ENCODE data around the gene CD248. TPM values are rescaled to one million over a fixed set of nuclear protein-coding genes. Genes with fewer than 3 reads are reported as not detected.

Gene CD248
- total RNA-seq, 6 experiments from 2014 or later: 437 to 739 (median 687) TPM

DNA sequence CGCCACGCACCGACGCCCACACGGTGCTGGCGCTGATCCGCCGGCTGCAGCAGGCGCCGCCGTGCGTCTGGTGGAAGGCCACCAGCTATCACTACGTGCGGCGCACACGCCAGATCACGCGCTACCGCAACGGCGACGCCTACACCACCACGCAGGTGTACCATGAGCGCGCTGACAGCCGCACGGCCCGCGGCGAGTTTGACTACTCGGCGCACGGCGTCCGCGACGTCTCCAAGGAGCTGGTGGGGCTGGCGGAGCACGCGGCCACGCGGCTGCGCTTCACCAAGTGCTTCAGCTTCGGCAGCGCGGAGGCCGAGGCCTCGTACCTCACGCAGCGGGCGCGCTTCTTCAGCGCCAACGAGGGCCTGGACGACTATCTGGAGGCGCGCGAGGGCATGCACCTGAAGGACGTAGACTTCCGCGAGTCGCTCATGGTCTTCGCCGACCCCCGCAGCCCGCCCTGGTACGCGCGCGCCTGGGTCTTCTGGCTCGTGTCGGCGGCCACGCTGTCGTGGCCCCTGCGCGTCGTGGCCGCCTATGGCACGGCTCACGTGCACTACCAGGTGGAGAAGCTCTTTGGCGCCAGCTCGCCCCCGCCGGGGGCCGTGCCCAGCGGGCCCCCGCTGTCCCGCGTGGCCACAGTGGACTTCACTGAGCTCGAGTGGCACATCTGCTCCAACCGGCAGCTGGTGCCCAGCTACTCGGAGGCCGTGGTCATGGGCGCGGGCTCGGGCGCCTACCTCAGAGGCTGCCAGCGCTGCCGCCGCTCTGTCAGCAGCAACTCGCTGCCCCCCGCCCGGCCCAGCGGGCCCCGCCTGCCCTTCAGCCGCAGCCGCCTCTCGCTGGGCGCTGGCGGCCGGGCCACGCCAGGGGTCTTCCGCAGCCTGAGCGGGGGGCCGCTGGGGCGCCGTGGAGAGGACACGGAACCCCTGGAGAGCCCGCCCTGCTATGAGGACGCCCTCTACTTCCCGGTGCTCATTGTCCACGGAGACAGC lies 21.9 kb downstream of the CD248 start:
- no peaks in the 10 kb centered on the region for H3K9me3 Mint-ChIP-seq
- H3K27ac Mint-ChIP-seq: no peak overlapping the region
- TF ChIP-seq, protein P1, sequence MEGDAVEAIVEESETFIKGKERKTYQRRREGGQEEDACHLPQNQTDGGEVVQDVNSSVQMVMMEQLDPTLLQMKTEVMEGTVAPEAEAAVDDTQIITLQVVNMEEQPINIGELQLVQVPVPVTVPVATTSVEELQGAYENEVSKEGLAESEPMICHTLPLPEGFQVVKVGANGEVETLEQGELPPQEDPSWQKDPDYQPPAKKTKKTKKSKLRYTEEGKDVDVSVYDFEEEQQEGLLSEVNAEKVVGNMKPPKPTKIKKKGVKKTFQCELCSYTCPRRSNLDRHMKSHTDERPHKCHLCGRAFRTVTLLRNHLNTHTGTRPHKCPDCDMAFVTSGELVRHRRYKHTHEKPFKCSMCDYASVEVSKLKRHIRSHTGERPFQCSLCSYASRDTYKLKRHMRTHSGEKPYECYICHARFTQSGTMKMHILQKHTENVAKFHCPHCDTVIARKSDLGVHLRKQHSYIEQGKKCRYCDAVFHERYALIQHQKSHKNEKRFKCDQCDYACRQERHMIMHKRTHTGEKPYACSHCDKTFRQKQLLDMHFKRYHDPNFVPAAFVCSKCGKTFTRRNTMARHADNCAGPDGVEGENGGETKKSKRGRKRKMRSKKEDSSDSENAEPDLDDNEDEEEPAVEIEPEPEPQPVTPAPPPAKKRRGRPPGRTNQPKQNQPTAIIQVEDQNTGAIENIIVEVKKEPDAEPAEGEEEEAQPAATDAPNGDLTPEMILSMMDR (IDR thresholded peaks at IDR 0.05): no peak
- no peak for DNase-seq
- H3K36me3 Mint-ChIP-seq (ENCODE audit: low read depth): no peaks in the 10 kb centered on the region
- no peak overlapping the region for H3K4me3 Mint-ChIP-seq
- H3K27me3 Mint-ChIP-seq (ENCODE audit: insufficient read depth): peaks cover 15% of the 10 kb centered on the region
- H3K4me1 Mint-ChIP-seq (ENCODE audit: low read depth): peaks cover 12% of the 10 kb centered on the region

GRCh38 chr11:66293777-66294625 lies 22.8 kb downstream of the CD248 start:
- no peak for DNase-seq
- Mint-ChIP-seq H3K27me3 (ENCODE audit: insufficient read depth) (peaks cover 18% of the 10 kb centered on the region), H3K4me3 (no peak overlapping the region), H3K27ac (no peak overlapping the region), H3K9me3 (no peaks in the 10 kb centered on the region), H3K4me1 (ENCODE audit: low read depth) (peaks cover 19% of the 10 kb centered on the region), H3K36me3 (ENCODE audit: low read depth) (no peaks in the 10 kb centered on the region)
- TF ChIP-seq, protein P1 (IDR thresholded peaks at IDR 0.05): no peak

GRCh38 chr11:66293352-66293751 lies 23.5 kb downstream of the CD248 start:
- DNase-seq: no peak
- TF ChIP-seq, protein P1 (IDR thresholded peaks at IDR 0.05): no peak
- H3K9me3 Mint-ChIP-seq: no peaks in the 10 kb centered on the region
- no peak overlapping the region for H3K4me3 Mint-ChIP-seq
- peaks cover 20% of the 10 kb centered on the region for H3K27me3 Mint-ChIP-seq (ENCODE audit: insufficient read depth)
- peaks cover 19% of the 10 kb centered on the region for H3K4me1 Mint-ChIP-seq (ENCODE audit: low read depth)
- H3K36me3 Mint-ChIP-seq (ENCODE audit: low read depth): no peaks in the 10 kb centered on the region
- H3K27ac Mint-ChIP-seq: no peak overlapping the region

GRCh38 chr11:66292543-66293332 lies 24.1 kb downstream of the CD248 start:
- Mint-ChIP-seq H3K27me3 (ENCODE audit: insufficient read depth) (peaks cover 20% of the 10 kb centered on the region), H3K36me3 (ENCODE audit: low read depth) (no peaks in the 10 kb centered on the region)
- TF ChIP-seq, protein P1 (IDR thresholded peaks at IDR 0.05): no peak

More at GRCh38 chr11:66292543-66293332, 24.1 kb downstream of the CD248 start:
- Mint-ChIP-seq H3K4me1 (ENCODE audit: low read depth) (peaks cover 20% of the 10 kb centered on the region), H3K27ac (no peak overlapping the region), H3K9me3 (no peaks in the 10 kb centered on the region), H3K4me3 (no peak overlapping the region)
- DNase-seq: no peak

Data from HFFc6 (cell line).